Mesothelial cell of epicardium (in vitro differentiated cells): ENCODE data around the gene SNAP25. TPM values are rescaled to one million over a fixed set of nuclear protein-coding genes. Genes with fewer than 3 reads are reported as not detected.

ENCODE experiments used
- DNase-seq, 2 experiments: peaks; one replicate each; pipeline ENCODE4 v3.0.0; 2021; ENCODE audit warnings: low spot score in 2 of 2; ENCODE audit not compliant: unreplicated experiment in 2 of 2
- H3K27ac Mint-ChIP-seq: 2 replicates; pipeline ENCODE4 v1.8.0; 2021; ENCODE audit warnings: mixed read lengths
- H3K27me3 Mint-ChIP-seq: 2 replicates; pipeline ENCODE4 v1.8.0; 2021; ENCODE audit warnings: low read depth, mixed read lengths
- H3K36me3 Mint-ChIP-seq: 2 replicates; pipeline ENCODE4 v1.8.0; 2021; ENCODE audit warnings: mixed read lengths
- H3K4me1 Mint-ChIP-seq: 2 replicates; pipeline ENCODE4 v1.8.0; 2021; ENCODE audit warnings: mixed read lengths
- H3K4me3 Mint-ChIP-seq: 2 replicates; pipeline ENCODE4 v1.8.0; 2021; ENCODE audit warnings: mild to moderate bottlenecking, moderate library complexity, mixed read lengths
- H3K9me3 Mint-ChIP-seq: 2 replicates; pipeline ENCODE4 v1.8.0; 2021; ENCODE audit warnings: mixed read lengths
- CTCF ChIP-seq: fragments of 200-600 bp; sonication (generic); IDR thresholded peaks from one replicate; pipeline ENCODE4 v1.5.0; 2021; ENCODE audit warnings: antibody characterized with exemption; ENCODE audit not compliant: unreplicated experiment
- total RNA-seq: library from RNA; stranded (reverse); gene quantifications from 3 replicates; pipeline ENCODE4 v1.2.1, GENCODE V29; 2021

The SNAP25 gene
- total RNA-seq, 1 donor from 2014 or later = 5.0 TPM

GRCh38 chr20:10328897-10329255, 110.2 kb downstream of the SNAP25 start:
- DNase-seq = no peak
- no peak overlapping the region for H3K4me3 Mint-ChIP-seq
- no peaks in the 10 kb centered on the region for H3K9me3 Mint-ChIP-seq
- no peak for TF ChIP-seq CTCF
- H3K36me3 Mint-ChIP-seq = no peaks in the 10 kb centered on the region
- H3K27ac Mint-ChIP-seq = no peak overlapping the region
- H3K4me1 Mint-ChIP-seq = peaks cover 20% of the 10 kb centered on the region
- peaks cover 11% of the 10 kb centered on the region for H3K27me3 Mint-ChIP-seq

- Mint-ChIP-seq H3K9me3 (no peaks in the 10 kb centered on the region), H3K27ac (no peak overlapping the region), H3K36me3 (no peaks in the 10 kb centered on the region), H3K4me1 (peaks cover 21% of the 10 kb centered on the region), H3K27me3 (peaks cover 7% of the 10 kb centered on the region), H3K4me3 (no peak overlapping the region)
- TF ChIP-seq CTCF = no peak
- DNase-seq = no peak
These were observed 110.9 kb downstream of the SNAP25 start for GRCh38 chr20:10329387-10330005.

GRCh38 chr20:10330071-10330470, 111.4 kb downstream of the SNAP25 start:
- H3K36me3 Mint-ChIP-seq = no peaks in the 10 kb centered on the region
- no peak overlapping the region for H3K27ac Mint-ChIP-seq
- DNase-seq = no peak
- TF ChIP-seq CTCF = no peak
- no peaks in the 10 kb centered on the region for H3K9me3 Mint-ChIP-seq
- peaks cover 2% of the 10 kb centered on the region for H3K27me3 Mint-ChIP-seq
- no peak overlapping the region for H3K4me3 Mint-ChIP-seq
- peaks cover 20% of the 10 kb centered on the region for H3K4me1 Mint-ChIP-seq

GRCh38 chr20:10332656-10333415, 114.2 kb downstream of the SNAP25 start:
- Mint-ChIP-seq H3K36me3 (no peaks in the 10 kb centered on the region), H3K4me1 (peaks cover 16% of the 10 kb centered on the region), H3K27ac (no peak overlapping the region), H3K4me3 (no peak overlapping the region), H3K27me3 (peaks cover 3% of the 10 kb centered on the region), H3K9me3 (no peaks in the 10 kb centered on the region)
- no peak for TF ChIP-seq CTCF
- no peak for DNase-seq

GRCh38 chr20:10336959-10337729, 118.5 kb downstream of the SNAP25 start:
- Mint-ChIP-seq H3K27ac (no peak overlapping the region), H3K9me3 (no peaks in the 10 kb centered on the region), H3K4me3 (no peak overlapping the region), H3K27me3 (peaks cover 11% of the 10 kb centered on the region), H3K4me1 (peaks cover 16% of the 10 kb centered on the region), H3K36me3 (no peaks in the 10 kb centered on the region)
- no peak for TF ChIP-seq CTCF
- no peak for DNase-seq
